HG02981 (cell line): ENCODE measurements around the gene CEND1.

Source experiments
- ATAC-seq: cut with Tn5 transposase; IDR thresholded peaks from one replicate; pipeline ENCODE4 v1.9.1; 2021; ENCODE audit warnings: mild to moderate bottlenecking, moderate library complexity; ENCODE audit not compliant: unreplicated experiment

Gene CEND1

GRCh38 chr11:779955-780532 is 9.8 kb downstream of the CEND1 start:
- no peak for ATAC-seq

DNA sequence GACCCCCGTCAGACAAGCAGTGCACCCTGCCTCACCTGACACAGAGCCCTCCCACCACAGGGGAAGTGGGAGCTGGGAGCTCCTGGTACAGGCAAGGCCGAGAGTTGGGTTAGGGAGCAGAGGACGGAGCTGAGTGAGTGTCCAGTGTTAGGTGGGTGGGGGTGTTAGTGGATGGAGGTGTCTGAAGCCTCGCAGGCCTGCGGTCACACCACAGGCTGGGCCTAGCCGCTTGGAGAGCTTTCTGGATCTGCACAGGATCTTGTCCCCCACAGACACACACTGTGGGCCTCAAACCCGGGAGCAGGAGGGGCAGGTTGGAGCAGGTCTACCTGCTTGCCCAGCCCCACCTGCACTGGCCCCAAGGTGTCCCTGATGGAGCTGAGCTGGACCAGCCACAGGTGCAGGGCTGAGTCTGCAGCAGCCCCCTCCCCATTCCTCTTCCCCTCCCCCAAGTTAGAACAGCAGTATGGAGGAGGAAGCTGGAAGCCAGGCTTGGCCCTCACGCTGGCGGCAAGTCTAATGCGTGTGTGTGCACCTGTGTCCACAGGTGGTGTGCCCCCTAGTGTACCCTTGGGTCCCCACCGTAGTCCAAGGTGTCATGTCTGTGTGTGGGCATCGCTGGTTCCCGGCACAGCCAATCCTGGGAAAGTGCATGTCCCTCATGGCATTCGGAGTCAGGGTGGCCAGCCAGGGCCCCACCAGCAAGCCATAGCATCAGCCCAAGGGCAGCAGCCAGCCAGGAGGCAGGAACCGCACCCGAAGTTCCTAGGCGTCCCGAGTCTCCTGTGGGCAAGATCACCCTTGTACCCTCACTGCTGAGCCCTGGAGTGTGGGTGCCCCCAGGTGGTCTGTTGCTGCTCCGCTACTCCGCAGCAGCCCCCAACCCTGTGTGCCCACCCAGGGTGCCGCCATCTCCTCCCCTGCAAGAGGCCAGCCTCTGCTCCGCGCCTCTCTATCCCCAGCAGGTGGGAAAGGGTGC is 10.6 kb downstream of the CEND1 start:
- no peak for ATAC-seq

GRCh38 chr11:777288-778255 is 12.3 kb downstream of the CEND1 start, which contains the start of gene GATD1:
Gene GATD1, minus strand, starts transcription at chr11:777487. Its CDS starts 25 bp downstream, at chr11:777462.
- peak; percentile 77 for ATAC-seq

- peak; percentile 27 for ATAC-seq
These were observed 13.2 kb downstream of the CEND1 start for GRCh38 chr11:776561-777287.

DNA sequence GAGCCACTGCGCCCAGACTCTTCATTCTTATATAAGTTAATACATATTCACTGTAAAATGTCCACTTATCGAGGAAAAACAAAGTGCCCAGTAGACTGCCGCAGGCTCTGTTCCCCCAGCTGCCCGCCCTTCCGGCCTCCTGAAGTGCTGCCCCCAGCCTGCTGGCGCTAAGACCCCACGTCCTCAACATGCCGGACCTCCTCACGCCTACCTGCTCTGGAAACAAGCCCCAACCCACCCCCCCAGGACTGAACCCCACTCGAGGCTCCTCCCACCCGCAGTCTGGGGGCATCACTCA is 13.7 kb downstream of the CEND1 start:
- no peak for ATAC-seq

GRCh38 chr11:774873-775592 is 14.9 kb downstream of the CEND1 start:
- no peak for ATAC-seq

- ATAC-seq, result no peak
These were observed 16.1 kb downstream of the CEND1 start for GRCh38 chr11:773830-774229.

DNA sequence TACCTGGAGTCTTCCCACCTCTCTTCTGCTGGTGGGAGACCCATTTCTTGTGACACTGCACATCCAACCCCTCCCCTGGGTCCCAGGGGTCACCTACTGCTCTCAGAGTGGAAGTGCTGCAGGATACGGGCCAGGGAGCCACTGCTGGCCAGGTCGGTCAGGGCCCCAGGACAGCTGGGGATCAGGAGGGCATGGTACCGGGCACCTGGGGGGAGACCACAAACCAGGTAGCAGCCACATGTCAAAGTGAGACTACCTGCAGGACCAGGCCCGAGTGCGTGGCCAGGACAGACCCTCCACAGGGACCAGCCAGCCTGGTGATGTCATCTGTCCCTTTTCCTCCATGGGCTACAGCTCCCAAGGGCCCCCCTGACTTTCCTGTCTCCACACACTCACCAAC is 16.5 kb downstream of the CEND1 start:
- no peak for ATAC-seq

DNA sequence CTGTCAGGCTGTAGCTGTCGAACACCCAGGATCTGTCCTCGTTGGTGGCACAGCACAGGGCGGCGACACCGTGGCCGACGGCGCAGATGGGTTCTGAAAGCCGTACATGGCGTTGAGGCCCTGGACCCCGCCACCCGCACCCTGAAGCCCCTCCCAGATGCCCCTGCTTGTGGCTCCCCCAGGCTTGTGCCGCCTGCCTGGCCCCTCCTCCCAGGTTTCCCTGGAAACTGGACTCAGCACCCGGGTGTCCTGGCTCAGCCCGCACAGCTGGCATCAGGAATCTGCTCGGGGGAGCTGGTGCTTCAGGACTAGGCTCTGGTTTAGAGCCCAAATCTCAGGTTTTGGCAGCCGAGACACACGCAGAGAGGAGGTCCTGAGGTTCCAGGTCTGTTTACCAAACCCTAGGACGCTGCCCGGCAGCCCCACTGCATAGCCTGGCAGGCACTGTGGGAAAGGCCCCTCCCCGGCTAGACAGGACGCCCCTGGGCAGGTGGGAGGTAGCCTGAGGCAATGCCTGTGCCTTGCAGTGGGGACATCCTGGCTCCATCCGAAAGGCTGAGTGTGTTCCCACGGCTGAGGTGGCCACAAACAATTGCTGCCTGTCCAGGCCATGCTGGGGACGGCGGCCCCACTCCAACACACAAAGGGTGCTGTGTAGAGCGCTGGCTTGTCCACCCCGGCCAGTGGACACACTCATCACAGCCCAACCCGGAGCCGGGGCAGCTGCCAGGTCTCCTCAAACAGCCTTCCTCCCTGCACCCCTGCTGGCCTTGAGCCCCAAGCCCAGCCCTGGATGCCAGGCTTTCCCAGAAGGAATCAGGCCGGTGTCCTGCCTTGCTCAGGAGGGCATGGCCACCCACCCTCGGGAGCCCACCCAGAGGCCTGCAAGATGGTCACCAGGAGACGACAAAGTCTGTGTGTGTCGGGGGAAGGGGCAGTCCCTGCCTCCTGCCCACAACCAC is 17.2 kb downstream of the CEND1 start:
- ATAC-seq, result no peak

DNA sequence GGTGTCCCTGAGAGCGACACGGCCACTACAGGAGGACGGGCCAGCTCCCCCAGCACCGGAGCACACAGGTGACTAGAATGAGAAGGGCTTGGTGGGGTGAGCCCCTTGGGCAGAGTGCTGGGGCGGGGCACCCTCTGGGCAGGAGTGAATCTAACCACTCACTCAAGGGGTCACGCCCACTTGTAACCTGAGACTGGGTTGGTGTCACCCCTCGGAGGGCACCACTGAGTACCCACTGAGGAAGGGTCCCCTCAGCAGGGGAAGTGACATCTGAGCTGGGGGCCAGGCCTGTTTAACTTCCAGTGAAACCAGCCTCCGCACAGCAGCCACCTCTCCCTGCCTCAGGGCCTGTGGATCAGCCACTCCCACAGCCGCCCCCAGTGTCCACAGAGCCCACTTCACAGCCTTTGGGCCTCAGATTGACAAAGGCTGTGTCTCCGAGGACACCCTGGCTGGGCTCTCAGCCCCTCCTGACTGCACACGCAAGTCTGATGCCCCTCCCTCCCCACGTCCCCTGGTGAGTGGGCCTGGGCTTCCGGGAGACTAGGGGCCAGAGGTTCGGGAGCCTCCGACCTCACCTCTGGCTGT is 18.2 kb downstream of the CEND1 start:
- no peak for ATAC-seq

DNA sequence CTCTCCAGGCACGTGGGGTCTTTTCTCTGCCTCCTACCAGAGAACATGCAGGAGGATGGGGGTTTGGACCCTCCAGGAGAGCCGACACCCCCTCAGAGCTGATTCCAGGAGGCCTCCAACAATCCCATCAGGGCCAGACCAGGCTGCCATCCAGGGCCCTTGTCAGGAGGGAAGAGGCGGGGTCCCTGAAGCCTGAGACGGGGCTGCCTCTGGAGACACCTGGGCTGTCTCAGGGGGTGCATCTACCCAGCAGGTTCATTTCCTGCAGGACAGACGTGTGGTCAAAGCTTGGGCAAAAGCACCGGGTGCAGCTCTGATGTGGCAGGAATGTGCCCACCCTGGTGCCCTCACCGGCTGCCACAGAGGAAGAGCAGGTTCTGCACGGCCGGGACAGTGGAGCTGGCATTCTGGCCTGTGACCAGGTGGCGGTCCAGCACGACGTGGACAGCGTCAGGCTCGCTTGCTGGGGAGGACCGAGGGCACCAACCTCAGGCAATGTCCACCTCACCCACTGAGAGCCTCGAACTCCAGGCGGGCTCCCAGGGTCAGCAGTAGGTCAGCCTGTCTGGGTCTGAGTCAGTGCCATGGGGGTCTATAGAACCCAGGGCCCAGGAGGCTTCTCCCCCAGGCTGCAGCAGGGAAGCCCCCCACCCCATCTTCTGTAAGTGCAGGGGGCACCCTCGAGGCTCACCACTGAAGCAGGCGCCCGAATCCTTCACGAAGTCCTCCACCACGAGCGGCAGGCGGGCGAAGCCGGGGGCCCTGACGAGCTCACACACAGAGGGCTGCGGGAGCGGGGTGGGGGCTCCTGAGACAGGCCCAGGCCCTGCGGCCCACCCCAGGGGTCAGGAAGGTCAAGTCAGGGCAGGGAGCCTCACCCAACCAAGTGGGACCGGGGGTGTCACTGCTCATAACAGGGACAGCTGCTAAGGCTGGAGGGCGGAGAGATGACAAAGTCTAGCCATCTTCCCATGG is 19.0 kb downstream of the CEND1 start:
- no peak for ATAC-seq

DNA sequence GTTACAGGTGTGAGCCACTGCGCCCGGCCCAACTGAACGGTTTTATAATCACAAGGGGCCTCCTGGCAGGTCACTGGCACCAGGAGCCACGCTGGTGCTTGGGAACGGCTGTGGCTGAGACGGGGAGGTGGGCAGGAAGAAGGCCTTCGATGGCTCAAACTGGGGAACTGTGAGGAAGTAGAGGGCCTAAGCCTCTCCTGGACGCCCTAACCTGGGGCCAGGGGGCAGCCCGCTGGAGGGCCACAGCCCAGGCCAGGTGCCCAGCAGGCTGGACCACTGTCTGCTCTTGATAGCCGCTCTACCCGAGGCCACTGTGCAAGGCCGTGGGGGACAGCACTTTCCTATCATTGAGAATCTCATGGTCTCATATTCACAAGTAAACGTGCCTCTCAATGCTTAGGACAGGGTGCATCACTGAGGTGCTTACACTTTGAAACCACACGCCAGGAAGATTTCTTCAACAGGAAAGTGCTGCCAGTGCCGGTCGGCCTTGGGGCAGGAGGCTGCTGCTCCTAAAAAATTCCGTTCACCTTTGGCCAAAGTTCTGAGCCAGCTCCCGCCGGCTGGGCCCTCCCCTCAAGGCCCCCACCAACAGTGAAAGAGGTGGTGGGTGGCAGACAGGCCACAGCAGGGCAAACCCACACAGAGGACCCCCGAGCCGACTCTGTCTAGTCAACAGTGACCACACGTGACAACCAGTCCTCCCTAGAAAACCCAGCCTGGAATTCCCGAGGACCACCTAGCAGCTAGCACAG is 19.8 kb downstream of the CEND1 start:
- no peak for ATAC-seq

- ATAC-seq, result no peak
These were observed 22.7 kb downstream of the CEND1 start for GRCh38 chr11:767238-767637.

- no peak for ATAC-seq
These were observed 23.0 kb downstream of the CEND1 start for GRCh38 chr11:766936-767210.

- no peak for ATAC-seq
These were observed 23.6 kb downstream of the CEND1 start for GRCh38 chr11:766106-766935.

- no peak for ATAC-seq
These were observed 24.1 kb downstream of the CEND1 start for GRCh38 chr11:765802-766091.
